Astrocyte of the hippocampus (primary cell): Measurements from ENCODE around the gene PHF13.
A peak's percentile ranks its signal among the peaks of the same experiment; 100 is the strongest.
"Not testable (repeated sequence)": the region's sequence is repeated elsewhere in the genome, so short reads cannot be mapped to it uniquely, and the experiment has no call there.

Experiments used
- DNase-seq: peaks from one replicate; pipeline ENCODE4 v3.0.0; 2011; ENCODE audit warnings: low read depth, low spot score

PHF13 gene

DNA sequence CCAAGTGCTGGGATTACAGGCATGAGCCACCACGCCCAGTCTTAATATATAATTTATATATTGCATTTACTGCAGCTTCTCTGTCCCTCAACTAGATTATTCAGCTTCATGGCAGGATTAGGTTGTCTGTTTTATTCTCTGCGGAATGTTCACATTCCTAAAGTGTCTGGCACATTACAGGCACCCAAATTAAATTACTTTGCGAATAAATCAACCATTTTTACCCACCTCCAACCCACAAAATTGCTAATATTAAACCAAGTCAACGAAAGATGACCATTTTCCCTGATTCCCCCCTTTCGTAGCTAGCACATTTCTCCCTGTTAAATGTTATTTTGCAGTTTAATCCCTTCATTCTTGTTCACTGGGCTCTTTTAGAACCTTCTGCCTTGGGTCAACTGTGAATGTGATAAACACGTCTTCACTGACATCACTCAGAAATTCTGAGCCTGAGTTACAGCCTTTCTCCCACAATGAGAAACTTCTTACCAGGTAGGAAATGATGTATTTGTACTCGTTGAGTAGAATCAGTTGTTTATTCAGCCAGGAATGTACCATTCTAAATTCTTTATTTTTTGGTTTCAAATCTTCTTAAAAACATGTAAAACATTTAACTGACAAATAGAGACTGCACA lies 47.0 kb downstream of the PHF13 start:
- DNase-seq: peak; percentile 13

DNA sequence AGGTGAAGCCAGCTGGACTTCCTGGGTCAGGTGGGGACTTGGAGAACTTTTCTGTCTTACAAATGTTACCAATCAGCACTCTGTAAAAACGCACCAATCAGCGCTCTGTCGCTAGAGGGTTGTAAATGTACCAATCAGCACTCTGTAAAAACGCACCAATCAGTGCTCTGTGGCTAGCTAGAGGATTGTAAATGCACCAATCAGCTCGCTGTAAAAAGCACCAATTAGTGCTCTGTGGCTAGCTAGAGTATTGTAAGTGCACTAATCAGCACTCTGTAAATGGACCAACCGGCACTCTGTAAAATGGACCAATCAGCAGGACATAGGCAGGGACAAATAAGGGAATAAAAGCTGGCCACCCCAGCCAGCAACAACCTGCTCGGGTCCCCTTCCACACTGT lies 48.9 kb downstream of the PHF13 start:
- DNase-seq: not testable (repeated sequence)

DNA sequence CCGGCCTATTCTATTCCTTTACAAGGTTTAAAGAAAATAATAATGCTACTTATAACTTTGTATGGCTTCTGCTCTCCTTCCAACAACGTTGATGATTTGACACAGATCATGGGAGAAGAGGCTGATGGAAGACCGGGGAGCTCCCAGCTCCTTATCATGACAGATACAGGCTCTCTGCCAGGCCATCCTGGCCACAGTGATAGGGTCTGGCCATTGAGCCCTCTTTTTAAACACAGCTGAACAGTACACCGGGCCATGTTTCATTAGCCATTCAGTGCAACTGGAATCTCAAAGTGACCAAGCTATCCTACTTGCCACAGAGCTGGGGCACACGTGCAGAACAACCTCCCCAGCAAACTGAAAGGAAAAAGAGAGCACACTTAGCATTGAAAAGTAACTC lies 53.2 kb downstream of the PHF13 start:
- DNase-seq: no peak

DNA sequence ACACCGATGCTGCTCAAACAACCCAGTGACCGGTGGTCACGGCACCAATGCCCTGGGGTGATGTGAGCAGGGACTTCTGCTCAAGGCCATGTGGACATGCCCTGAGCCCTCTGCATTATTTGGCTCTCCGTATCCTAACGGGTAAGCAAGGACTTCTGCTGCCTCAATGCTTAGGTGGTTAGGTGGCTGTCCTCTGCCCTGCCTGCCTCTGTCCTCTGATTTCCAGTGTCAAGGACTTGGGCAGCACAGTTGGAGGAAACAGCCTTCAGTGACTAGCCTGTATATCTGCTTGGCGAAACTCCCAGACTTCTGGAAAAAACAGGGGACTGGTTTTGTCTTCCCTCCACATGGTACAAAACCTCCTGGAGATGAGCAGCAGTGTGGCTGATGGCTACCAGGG lies 53.6 kb downstream of the PHF13 start:
- peak; percentile 26 for DNase-seq

DNA sequence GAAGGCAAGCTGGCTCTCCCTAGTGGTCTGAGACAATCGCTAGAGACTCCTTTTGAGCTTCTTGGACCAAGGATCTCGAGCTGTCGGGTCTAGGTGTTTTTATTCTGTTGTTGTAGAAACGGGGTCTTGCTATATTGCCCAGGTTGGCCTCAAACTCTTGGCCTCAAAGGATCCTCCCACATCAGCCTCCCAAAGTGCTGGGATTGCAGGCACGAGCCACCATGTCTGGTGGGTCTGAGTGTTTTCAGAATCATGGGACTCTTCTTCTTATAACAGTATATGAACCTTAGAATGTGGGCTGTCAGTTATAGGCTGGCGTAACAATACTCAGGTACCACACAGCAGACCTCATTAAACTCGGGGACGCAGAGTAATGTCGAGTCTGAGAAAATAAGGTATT lies 55.0 kb downstream of the PHF13 start:
- DNase-seq: no peak

DNA sequence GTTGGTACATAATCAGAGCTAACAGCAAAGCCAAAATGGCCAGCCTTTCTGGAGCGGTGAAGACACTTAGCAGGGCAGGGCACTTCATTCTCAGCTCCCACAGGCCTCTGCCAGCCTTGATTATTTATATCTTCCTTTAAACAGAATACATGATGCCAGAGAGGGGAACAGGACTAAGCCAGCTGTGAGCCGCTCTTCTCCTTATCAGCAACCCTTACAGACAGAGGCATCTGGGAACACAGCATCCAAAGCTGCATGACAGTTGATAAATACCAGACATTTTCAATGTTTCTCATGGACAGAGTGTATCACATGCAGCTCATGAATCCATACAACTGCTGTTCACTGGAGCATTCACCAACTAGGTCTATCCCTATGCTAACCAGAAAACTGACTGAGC lies 59.0 kb downstream of the PHF13 start:
- no peak for DNase-seq
